ENCODE results near the gene ADORA3. TPM values are rescaled to one million over a fixed set of nuclear protein-coding genes. Genes with fewer than 3 reads are reported as not detected.

Gene ADORA3
- total and polyA plus RNA-seq, 10 of the 15 experiments (the other 5 are each of a cell fraction or from before 2014, with no cell fraction given) = 0.14 to 0.29 (median 0.18) TPM; not detected in 2

DNA sequence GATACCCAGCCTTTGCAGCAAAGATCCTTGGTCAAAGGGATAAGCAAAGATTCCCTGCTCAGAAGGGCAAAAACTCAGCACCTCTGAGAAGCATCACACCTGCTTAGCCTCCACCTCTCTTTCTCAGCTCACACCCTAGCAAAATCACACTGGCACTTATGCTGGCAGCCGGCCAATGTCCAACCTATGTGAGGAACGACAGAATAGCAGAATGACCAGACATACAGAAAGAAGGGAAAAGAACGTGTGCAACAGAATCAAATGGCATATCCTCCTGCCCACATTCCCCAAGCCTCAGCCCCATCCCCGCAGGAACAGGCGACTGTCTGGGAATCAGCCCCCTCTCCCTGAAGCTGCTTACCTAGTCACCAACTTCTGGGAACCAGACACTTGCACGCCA is 664 bp upstream of the ADORA3 start (continued):
- no peak for TF ChIP-seq CTCF (IDR thresholded peaks at IDR 0.05 in 2 of 3, conservative IDR thresholded peaks at IDR 0.05 in 1 of 3; ENCODE audit: control insufficient read depth in 2 of 3, extremely low read depth in 1 of 3, insufficient read depth in 1 of 3, low read depth in 3 of 3, low read length in 3 of 3)
- TF ChIP-seq SRF (IDR thresholded peaks at IDR 0.05; ENCODE audit: low read depth in 2 of 2, low read length in 2 of 2) = no peak

DNA sequence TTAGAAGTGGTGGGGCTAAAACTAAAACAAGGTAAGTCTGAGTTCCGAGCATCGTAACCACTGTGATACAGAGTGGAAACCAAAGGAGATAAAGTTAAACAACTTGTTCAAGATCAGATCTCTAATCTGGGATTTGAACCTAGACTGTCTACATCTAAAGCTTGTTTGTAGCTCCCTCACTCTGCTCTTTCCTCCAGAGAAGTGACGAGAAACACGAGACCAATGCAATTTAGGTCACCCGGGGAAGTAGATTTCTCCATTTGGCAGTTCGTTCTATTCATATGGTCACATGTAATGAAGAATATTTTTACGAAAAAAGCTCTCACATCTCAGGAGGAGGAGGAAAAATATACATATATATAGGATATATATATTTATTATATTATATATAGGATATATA is 1.8 kb downstream of the ADORA3 start:
- H3K9ac ChIP-seq (ENCODE audit: control insufficient read depth, insufficient read depth, low read length) = no peak overlapping the region
- H3K4me3 ChIP-seq = no peak overlapping the region
- POLR2A ChIA-PET = no interaction called here
- intact Hi-C loops (cut with micrococcal nuclease; ENCODE audit: unreplicated experiment) = no loop called here
- H3K27me3 ChIP-seq (replicated peaks in 1 of 2; ENCODE audit: control insufficient read depth in 2 of 2, insufficient read depth in 2 of 2, low read length in 1 of 2) = no peaks in the 10 kb centered on the region
- 77% methylated on average over 7 of the region's 7 CpGs for WGBS (ENCODE audit: insufficient coverage, insufficient replicate concordance, low lambda C conversion rate, missing lambda C conversion rate)
- RAD21 ChIA-PET (ENCODE audit: unreplicated experiment) = no interaction called here
- H3K79me2 ChIP-seq (ENCODE audit: control insufficient read depth, insufficient read depth, low read length) = no peaks in the 10 kb centered on the region
- FAIRE-seq = no peak
- peaks cover 9% of the 10 kb centered on the region; the same call in 2 of the 3 replicates for H3K9me3 ChIP-seq (replicated peaks; ENCODE audit: control insufficient read depth, insufficient read depth, low read length)
- H3K36me3 ChIP-seq (ENCODE audit: control insufficient read depth in 2 of 2, insufficient read depth in 2 of 2, low read length in 1 of 2) = no peaks in the 10 kb centered on the region
- no peak overlapping the region for H3K27ac ChIP-seq (ENCODE audit: control insufficient read depth, insufficient read depth)
- no peak overlapping the region for H2AFZ ChIP-seq (ENCODE audit: control insufficient read depth, low read depth, low read length)
- no peak overlapping the region for H3K4me2 ChIP-seq (ENCODE audit: control insufficient read depth, insufficient read depth)
- no peaks in the 10 kb centered on the region for H4K20me1 ChIP-seq (ENCODE audit: control insufficient read depth, insufficient read depth)
- no TSS peak for BruUV-seq (replicated peaks)
- DNase-seq (ENCODE audit: low read depth, low spot score) = no peak
- in situ Hi-C loops (cut with MboI) = loop anchor here (10.0 kb wide), 1 partner anchor 253 kb away; the partner anchor contains the start of gene DDX20
- CTCF ChIA-PET = interaction anchor here (1.2 to 1.4 kb wide), 2 partner anchors 20 to 163 kb away, joined by 3 read pairs; no protein-coding TSS in a partner anchor
- SMC1A ChIA-PET (ENCODE audit: uncharacterized antibody, unreplicated experiment) = no interaction called here
- TF ChIP-seq MYB (IDR thresholded peaks at IDR 0.05; ENCODE audit: borderline replicate concordance, low read depth, low read length) (no peak), ATF3 (IDR thresholded peaks at IDR 0.05; ENCODE audit: borderline replicate concordance, extremely low read depth, low read depth, low read length) (no peak), PAX5 (IDR thresholded peaks at IDR 0.05; ENCODE audit: borderline replicate concordance, low read depth, low read length) (no peak), EZH2 (IDR thresholded peaks at IDR 0.05; ENCODE audit: borderline replicate concordance, control insufficient read depth, low read depth, low read length) (no peak), RUNX3 (IDR thresholded peaks at IDR 0.05; ENCODE audit: low read length) (no peak)
- peaks cover 52% of the 10 kb centered on the region for H3K4me1 ChIP-seq (ENCODE audit: control insufficient read depth, insufficient read depth, low read length)
- no peak for ATAC-seq
